Transverse colon (tissue), 3 donors: Measurements from ENCODE around the gene FADD.

Source experiments
- CTCF ChIP-seq, 5 experiments: fragments of 200-600 bp in 3 of 5; fragments of 450-650 bp in 2 of 5; sonication (generic) in 3 of 5; IDR thresholded peaks; 1 replicate in 2 of 5; 2 replicates in 3 of 5; pipeline ENCODE4 v1.5.1; 2016 to 2017; ENCODE audit warnings: antibody characterized with exemption in 5 of 5, inconsistent platforms in 3 of 5, mild to moderate bottlenecking in 2 of 5, moderate library complexity in 1 of 5
- POLR2A ChIP-seq: fragments of 450-650 bp; IDR thresholded peaks from one replicate; pipeline ENCODE4 v1.6.1; 2016; ENCODE audit warnings: antibody characterized with exemption, mild to moderate bottlenecking, moderate library complexity

GRCh38 chr11:70161043-70161625 is 42.0 kb upstream of the FADD start:
- TF ChIP-seq CTCF (IDR thresholded peaks at IDR 0.05) (no peak), POLR2A (no peak)
